HG03139 (cell line): Measurements from ENCODE around the gene DSE.

Experiments
- ATAC-seq: cut with Tn5 transposase; IDR thresholded peaks from one replicate; pipeline ENCODE4 v1.9.1; 2021; ENCODE audit not compliant: unreplicated experiment

The DSE gene

GRCh38 chr6:116386581-116387299 is 16.0 kb downstream of the DSE start:
- ATAC-seq = peak; percentile 33

GRCh38 chr6:116387374-116387773 is 16.6 kb downstream of the DSE start:
- ATAC-seq = peak; percentile 43

DNA sequence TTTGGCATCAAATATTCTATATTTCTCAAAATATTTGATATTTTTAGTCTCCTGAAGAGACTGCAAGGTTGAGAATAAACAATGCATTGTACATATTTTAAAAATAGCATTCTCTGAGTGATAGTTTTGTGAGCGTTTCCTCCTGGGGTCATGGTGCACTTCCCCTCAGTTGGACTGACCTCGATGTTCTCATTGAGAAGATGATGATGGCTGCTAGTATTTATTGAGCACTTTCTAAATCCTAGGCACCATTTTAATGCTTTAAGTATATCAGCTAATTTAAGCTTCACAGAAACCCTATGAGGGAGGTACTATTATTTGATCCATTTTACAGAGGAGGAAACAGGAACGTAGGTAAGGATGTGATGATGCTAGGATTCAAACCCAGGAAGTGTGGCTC is 18.2 kb downstream of the DSE start:
- no peak for ATAC-seq

- ATAC-seq = no peak
Observed at GRCh38 chr6:116389357-116389756, 18.6 kb downstream of the DSE start.

GRCh38 chr6:116390581-116390980 is 19.8 kb downstream of the DSE start:
- no peak for ATAC-seq

DNA sequence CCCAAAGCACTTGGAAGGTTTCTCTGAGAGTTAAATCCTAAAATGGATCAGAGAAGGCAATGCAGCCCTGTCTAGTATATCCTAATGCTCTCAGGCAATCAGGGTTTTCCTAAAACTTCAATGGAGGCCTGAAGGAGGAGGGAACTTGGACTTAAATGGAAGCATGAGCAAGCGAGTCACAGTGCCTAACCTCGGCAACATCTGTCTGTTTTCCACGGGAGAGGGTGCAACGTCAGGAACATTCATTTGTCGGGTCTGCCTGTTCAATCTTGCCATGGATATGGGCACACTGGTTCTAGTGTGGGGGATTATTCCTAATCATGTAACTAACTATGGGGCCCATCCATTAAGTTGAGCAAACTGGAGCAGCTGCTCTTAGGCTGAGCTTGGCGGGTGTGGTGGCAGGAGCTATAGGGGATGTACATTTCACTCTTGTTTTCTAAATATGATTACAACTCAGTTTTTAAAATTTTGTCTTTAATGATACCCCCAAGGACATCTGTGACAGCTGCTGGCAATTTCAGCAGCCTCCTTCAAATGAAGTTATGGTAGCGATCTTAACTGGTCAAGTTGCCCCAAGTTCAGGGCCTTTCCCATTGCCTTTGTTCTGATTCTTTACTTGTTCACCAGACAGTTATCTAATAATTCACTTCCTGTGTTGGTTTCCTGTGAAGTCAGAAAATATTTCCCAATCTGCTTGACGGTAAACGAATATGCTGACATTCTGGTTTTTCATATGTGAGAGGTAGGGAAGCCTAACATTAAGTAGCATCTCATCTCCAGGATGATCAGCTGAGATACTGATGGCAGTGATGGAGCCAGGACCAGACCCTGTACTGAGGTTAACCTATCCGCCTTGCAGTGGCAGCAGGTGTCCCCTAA is 21.6 kb downstream of the DSE start:
- ATAC-seq = no peak

GRCh38 chr6:116393430-116393829 is 22.7 kb downstream of the DSE start:
- ATAC-seq = no peak

DNA sequence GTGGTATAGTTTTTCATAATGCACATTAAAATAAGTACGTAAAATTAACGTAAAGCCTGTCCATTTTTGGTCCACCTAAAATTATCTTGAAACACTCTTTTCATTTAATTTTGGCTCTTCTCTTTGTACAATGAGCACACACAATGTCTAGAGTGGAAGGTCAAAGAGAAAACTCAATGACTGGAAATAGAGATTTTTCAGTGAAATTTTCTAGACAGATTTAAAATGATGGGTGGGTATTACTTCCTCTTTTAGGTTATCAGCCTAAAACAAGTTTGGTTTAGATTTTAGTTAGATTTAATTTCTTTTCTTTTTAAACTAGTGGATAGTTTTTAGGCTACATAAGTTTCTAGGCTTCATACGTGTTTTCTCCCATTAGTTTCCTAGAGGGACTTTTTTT is 24.9 kb downstream of the DSE start:
- ATAC-seq = no peak

DNA sequence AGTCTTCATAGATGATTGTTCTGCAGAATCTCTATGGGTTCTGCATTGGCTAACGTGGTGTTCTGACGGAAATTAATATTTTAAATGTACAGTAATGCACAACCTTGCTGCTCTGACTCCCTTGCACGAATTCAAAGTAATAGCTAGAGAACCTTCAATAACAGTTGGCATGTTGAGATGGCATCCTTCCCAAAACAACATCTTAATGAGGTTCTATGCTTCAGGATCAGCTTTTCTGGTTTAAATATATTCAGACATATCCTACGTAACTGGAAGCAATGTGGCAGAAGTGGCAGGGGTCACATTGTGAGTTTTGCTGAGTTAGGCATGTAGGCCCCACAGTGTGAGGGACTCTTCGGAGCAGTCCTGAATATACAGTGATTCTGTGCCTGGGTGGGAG is 25.7 kb downstream of the DSE start:
- no peak for ATAC-seq

DNA sequence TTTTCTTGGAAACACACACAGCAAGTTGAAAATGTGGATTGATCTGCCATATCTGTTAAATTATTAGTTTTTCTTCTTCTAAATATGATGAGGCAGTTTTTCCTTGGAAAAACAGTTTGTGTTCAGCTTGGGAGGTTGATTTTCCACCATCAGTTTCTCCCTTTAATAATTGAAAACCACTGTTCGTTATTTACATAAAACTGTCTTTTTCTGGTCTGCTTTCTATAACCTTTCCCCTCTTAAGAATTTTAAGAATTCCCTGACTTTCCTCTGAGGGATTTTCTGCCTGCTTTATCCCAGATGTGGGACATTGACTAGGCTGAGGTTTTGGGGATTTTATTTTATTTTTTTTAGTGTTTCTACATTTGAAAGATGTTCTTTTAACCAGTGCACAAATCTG is 27.2 kb downstream of the DSE start:
- no peak for ATAC-seq

DNA sequence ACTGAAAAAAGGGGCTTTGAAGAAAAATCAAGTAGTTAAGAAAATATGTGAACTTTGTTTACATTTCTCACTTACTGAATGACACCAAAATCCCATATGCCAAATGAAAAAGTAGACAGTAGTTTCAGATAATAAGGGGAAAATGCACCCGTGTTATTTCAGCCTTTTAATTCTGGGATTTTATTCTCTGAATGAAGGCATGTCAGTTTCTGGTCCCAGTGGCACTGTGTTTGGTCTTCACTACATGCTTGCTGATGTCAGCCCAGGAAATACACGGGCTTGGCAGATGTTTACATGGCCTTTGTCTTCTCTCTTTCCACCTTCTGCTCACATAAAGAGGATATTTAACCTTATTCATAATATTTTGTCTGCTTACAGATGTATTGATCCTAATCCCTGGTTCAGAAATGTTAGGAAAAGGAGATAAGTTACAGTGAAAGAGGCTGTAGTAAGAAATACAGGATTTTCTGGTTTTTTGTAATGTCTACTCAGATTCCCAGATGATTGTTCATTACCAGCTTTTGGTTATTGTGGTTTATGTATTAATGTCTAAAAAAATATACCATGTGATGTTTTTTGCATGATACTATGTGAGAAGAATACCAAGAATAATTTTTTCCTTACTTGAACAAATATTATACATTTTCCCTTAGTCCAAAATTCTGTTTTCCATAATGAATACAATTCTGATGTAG is 27.7 kb downstream of the DSE start:
- no peak for ATAC-seq

- no peak for ATAC-seq
Observed at GRCh38 chr6:116399287-116399686, 28.5 kb downstream of the DSE start.

GRCh38 chr6:116400328-116400727 is 29.6 kb downstream of the DSE start:
- no peak for ATAC-seq

GRCh38 chr6:116402108-116402937 is 31.6 kb downstream of the DSE start:
- ATAC-seq = no peak

DNA sequence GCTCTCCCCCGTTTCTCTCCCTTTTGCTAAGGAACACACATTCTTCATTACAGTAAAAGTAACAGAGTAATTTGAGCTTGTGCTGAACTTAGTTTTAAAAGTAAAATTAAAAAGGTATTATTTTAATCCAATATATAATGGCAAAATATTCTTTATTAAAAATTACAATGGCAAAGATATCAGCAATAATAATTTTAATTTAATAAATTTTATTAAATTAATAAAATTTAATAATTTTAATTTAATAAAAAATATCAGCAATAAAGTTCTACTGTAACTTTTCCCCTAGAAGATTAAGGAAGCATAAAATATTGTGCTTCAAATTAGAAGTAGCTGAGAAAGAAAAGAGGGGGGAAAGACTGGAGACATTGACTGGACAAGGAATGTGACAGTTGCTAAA is 32.5 kb downstream of the DSE start:
- no peak for ATAC-seq

DNA sequence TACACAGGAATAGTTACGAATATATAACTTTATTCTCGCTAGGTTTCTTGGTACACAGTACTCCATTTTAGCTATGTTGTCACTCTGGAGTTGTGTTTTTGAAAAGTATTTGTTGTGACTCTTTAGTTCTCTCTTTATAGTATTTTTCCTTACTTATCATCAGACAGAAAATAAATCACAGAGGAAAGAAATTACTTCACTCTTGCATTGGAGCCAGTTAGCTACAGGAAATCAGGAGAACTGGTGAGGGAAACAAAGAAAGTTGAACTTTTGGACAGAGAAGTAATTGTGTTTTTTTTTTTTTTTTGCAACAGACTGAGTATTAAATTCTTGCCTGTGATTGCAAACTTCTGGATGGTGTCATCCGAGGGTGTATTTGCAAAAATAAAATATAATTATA is 33.9 kb downstream of the DSE start:
- no peak for ATAC-seq

- ATAC-seq = peak; percentile 60
Observed at GRCh38 chr6:116405138-116405537, 34.4 kb downstream of the DSE start.

- no peak for ATAC-seq
Observed at GRCh38 chr6:116405652-116406356, 35.1 kb downstream of the DSE start.

DNA sequence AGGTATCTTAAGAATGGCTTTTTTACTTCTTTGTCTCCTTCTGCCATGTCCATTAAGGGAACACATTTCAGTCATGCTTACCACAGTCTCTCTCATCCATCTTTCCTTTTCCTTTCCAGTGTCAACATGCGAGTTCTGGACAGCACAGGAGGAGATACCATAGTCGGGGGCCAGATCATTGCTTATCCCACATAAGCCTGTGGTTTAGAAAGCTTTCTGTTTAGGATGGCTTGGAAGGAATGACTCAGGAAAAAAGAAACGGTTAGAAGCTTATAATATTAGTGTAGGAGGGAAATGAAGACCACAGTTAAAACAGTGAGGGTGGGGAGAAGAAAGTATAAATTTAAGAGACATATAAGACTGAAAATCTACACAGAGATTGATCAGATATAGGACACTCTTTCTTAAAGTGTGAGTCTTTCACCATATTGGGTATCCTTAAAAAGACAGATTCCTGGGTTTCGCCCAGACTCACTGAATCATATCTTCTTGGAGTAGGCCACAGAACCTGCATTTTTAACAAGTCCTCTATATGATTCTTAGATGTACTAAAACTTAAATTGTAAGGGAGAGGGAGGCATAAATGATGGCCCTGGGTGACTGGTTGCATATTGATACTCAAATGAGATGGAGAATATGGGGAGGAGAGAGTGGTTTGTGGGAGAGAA is 36.1 kb downstream of the DSE start:
- no peak for ATAC-seq

DNA sequence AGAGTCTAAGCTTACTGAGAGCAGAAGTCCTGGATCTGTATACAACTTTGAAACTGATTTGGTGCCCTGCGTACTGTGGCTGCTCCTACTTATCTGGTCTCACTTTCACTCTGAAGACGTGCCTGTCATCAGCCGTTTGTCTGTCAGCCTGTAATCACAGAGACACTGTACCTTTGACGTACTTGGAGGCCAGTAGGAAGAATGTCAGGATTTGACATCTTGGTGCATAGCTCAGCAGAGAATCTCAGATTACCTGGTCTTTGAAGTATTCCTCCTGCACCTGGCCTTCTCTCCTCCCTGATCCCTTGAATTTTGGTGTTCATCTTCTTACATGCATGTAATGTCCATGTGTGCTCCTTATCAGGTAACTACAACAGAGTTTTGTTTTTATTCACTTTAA is 37.7 kb downstream of the DSE start:
- peak; percentile 30 for ATAC-seq
